ENCODE measurements around the gene MYO7B. TPM values are rescaled to one million over a fixed set of nuclear protein-coding genes. Genes with fewer than 3 reads are reported as not detected.

Gene MYO7B
- polyA plus RNA-seq, 4 donors = 85.6 to 617 (median 462) TPM

DNA sequence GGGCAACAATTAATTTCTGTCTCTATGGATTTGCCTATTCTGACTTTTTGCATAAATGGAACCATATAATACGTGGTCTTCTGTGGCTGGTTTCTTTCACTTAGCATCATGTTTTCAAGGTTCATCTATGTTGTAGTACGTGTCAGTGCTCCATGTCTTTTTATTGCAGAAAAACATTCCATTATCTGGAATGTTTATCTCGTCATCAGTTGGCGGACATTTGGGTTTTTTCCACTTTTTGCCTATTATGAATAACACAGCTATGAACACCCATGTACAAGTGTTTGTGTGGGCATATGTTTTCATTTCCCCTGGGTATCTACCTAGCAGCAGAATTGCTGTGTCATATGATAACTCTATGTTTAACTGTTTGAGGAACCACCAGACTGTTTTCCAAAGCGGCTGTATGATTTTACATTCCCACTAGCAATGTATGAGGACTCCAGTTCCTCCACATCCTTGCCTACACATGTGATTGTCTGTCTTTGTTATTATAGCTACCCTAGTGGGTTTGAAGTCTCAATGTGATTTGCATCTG is 49.9 kb downstream of the MYO7B start:
- no peaks in the 10 kb centered on the region for H3K27me3 ChIP-seq (ENCODE audit: control insufficient read depth in 3 of 3, insufficient read depth in 3 of 3, low read length in 3 of 3)
- H3K9me3 ChIP-seq (ENCODE audit: control insufficient read depth in 2 of 2, insufficient read depth in 1 of 2, low read depth in 1 of 2, low read length in 1 of 2) = no peaks in the 10 kb centered on the region
- DNase-seq (no peak), FAIRE-seq (no peak)
- no peaks in the 10 kb centered on the region for H3K4me1 ChIP-seq (ENCODE audit: control insufficient read depth in 3 of 3, insufficient read depth in 2 of 3, low read depth in 1 of 3, low read length in 2 of 3)
- 85 to 92% (median 88%) methylated on average over 5 of the region's 5 CpGs for WGBS, 3 donors
- H3K4me3 ChIP-seq (ENCODE audit: low read depth in 1 of 3, low read length in 3 of 3) = no peak overlapping the region
- H3K36me3 ChIP-seq (ENCODE audit: control insufficient read depth in 3 of 3, insufficient read depth in 2 of 3, low read depth in 1 of 3, low read length in 3 of 3) = peaks cover 3 to 76% (median 20%) of the 10 kb centered on the region in 3 donors
- H3K27ac ChIP-seq (ENCODE audit: low read depth in 1 of 3, low read length in 2 of 3) = no peak overlapping the region

DNA sequence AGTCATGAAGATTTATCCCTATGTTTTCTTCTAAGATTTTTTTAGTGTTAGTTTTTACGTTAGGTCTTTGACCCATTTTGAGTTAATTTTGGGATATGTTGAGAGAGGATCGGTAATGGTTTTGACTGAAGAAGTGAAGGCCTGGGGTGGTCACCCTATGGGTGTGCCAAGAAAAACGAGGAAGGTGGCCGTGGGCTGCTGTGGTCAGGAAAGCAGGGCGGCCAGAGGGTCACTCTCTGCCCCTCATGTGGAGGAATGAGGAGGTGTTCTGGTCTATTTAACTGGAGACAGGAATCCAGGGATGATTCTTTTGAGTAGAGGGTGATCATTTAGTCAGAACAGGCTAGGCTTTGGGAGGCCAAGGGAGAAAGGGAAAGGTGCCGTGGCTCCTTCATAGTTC is 50.7 kb downstream of the MYO7B start:
- H3K27ac ChIP-seq (ENCODE audit: low read depth in 1 of 3, low read length in 2 of 3) = no peak overlapping the region
- no peaks in the 10 kb centered on the region for H3K4me1 ChIP-seq (ENCODE audit: control insufficient read depth in 3 of 3, insufficient read depth in 2 of 3, low read depth in 1 of 3, low read length in 2 of 3)
- no peaks in the 10 kb centered on the region for H3K27me3 ChIP-seq (ENCODE audit: control insufficient read depth in 3 of 3, insufficient read depth in 3 of 3, low read length in 3 of 3)
- 82 to 95% (median 90%) methylated on average over 6 of the region's 6 CpGs for WGBS, 3 donors
- H3K36me3 ChIP-seq (ENCODE audit: control insufficient read depth in 3 of 3, insufficient read depth in 2 of 3, low read depth in 1 of 3, low read length in 3 of 3) = peaks cover 0 to 76% (median 16%) of the 10 kb centered on the region in 3 donors
- H3K9me3 ChIP-seq (ENCODE audit: control insufficient read depth in 2 of 2, insufficient read depth in 1 of 2, low read depth in 1 of 2, low read length in 1 of 2) = no peaks in the 10 kb centered on the region
- no peak overlapping the region for H3K4me3 ChIP-seq (ENCODE audit: low read depth in 1 of 3, low read length in 3 of 3)
- FAIRE-seq (no peak), DNase-seq (no peak)

DNA sequence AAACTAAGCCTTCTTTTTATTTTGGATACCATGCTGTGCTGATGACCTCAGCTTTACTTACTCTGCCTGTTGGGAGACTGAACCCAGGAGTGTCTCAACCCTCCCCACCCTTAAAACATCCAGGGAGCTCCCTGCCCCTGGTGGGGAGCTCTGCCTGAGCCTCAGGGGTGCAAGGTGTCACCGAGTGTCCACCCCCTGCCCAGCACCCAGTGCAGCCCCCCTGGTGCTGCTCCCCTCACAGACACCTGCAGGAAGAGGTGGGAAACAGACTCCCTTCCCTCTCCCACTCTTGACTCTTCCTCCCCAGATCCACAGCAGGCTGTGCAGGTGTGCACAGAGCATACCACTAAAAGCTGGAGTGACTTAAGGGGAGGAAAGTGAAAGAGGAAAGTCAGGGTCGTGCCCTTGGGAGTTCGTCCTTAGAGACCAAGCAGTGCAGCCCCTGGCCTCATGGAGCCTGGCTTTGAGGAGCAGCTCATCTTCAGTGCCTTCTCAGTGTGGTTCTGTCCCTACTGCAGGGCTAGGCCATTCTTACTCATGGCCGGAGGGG is 51.3 kb downstream of the MYO7B start:
- no peaks in the 10 kb centered on the region for H3K27me3 ChIP-seq (ENCODE audit: control insufficient read depth in 3 of 3, insufficient read depth in 3 of 3, low read length in 3 of 3)
- H3K36me3 ChIP-seq (ENCODE audit: control insufficient read depth in 3 of 3, insufficient read depth in 2 of 3, low read depth in 1 of 3, low read length in 3 of 3) = peaks cover 0 to 76% (median 21%) of the 10 kb centered on the region in 3 donors
- no peak overlapping the region for H3K4me3 ChIP-seq (ENCODE audit: low read depth in 1 of 3, low read length in 3 of 3)
- H3K9me3 ChIP-seq (ENCODE audit: control insufficient read depth in 2 of 2, insufficient read depth in 1 of 2, low read depth in 1 of 2, low read length in 1 of 2) = no peaks in the 10 kb centered on the region
- no peak overlapping the region for H3K27ac ChIP-seq (ENCODE audit: low read depth in 1 of 3, low read length in 2 of 3)
- H3K4me1 ChIP-seq (ENCODE audit: control insufficient read depth in 3 of 3, insufficient read depth in 2 of 3, low read depth in 1 of 3, low read length in 2 of 3) = no peaks in the 10 kb centered on the region
- FAIRE-seq (no peak), DNase-seq (no peak)
- WGBS, 3 donors = 77 to 92% (median 82%) methylated on average over 4 of the region's 4 CpGs

GRCh38 chr2:127588241-127588640 is 52.8 kb downstream of the MYO7B start:
- 93 to 98% (median 95%) methylated on average over 5 of the region's 5 CpGs for WGBS, 3 donors
- H3K9me3 ChIP-seq (ENCODE audit: control insufficient read depth in 2 of 2, insufficient read depth in 1 of 2, low read depth in 1 of 2, low read length in 1 of 2) = no peaks in the 10 kb centered on the region
- H3K27ac ChIP-seq (ENCODE audit: low read depth in 1 of 3, low read length in 2 of 3) = no peak overlapping the region
- DNase-seq (no peak), FAIRE-seq (no peak)
- peaks cover 0 to 74% (median 26%) of the 10 kb centered on the region in 3 donors for H3K36me3 ChIP-seq (ENCODE audit: control insufficient read depth in 3 of 3, insufficient read depth in 2 of 3, low read depth in 1 of 3, low read length in 3 of 3)
- H3K4me3 ChIP-seq (ENCODE audit: low read depth in 1 of 3, low read length in 3 of 3) = no peak overlapping the region
- H3K27me3 ChIP-seq (ENCODE audit: control insufficient read depth in 3 of 3, insufficient read depth in 3 of 3, low read length in 3 of 3) = no peaks in the 10 kb centered on the region
- H3K4me1 ChIP-seq (ENCODE audit: control insufficient read depth in 3 of 3, insufficient read depth in 2 of 3, low read depth in 1 of 3, low read length in 2 of 3) = no peaks in the 10 kb centered on the region

GRCh38 chr2:127589358-127589757 is 53.9 kb downstream of the MYO7B start:
- peaks cover 0 to 74% (median 30%) of the 10 kb centered on the region in 3 donors for H3K36me3 ChIP-seq (ENCODE audit: control insufficient read depth in 3 of 3, insufficient read depth in 2 of 3, low read depth in 1 of 3, low read length in 3 of 3)
- no peaks in the 10 kb centered on the region for H3K4me1 ChIP-seq (ENCODE audit: control insufficient read depth in 3 of 3, insufficient read depth in 2 of 3, low read depth in 1 of 3, low read length in 2 of 3)
- H3K27me3 ChIP-seq (ENCODE audit: control insufficient read depth in 3 of 3, insufficient read depth in 3 of 3, low read length in 3 of 3) = no peaks in the 10 kb centered on the region
- H3K4me3 ChIP-seq (ENCODE audit: low read depth in 1 of 3, low read length in 3 of 3) = no peak overlapping the region
- no peak overlapping the region for H3K27ac ChIP-seq (ENCODE audit: low read depth in 1 of 3, low read length in 2 of 3)
- H3K9me3 ChIP-seq (ENCODE audit: control insufficient read depth in 2 of 2, insufficient read depth in 1 of 2, low read depth in 1 of 2, low read length in 1 of 2) = no peaks in the 10 kb centered on the region
- FAIRE-seq (no peak), DNase-seq (no peak)
- WGBS, 3 donors = 92 to 100% (median 95%) methylated on average over 2 to 3 of the region's 3 CpGs

DNA sequence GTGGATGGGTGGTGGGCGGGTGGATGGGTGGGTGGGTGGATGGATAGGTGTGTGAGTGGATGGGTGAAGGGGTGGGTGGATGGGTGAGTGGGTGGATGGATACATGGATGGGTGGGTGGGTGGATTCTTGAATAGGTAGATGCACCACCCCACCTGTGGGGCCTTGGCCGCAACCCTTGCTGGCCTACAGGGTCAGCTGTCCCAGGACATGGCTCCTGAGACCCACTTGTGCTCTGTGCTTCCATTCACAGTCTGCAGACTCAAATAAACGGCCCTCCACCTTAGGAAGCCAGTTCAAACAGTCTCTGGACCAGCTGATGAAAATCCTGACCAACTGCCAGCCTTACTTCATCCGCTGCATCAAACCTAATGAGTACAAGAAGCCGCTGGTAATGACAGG is 54.4 kb downstream of the MYO7B start:
- Histone ChIP-seq H3K36me3 (ENCODE audit: control insufficient read depth in 3 of 3, insufficient read depth in 2 of 3, low read depth in 1 of 3, low read length in 3 of 3) (peaks cover 0 to 70% (median 30%) of the 10 kb centered on the region in 3 donors), H3K27me3 (ENCODE audit: control insufficient read depth in 3 of 3, insufficient read depth in 3 of 3, low read length in 3 of 3) (no peaks in the 10 kb centered on the region), H3K27ac (ENCODE audit: low read depth in 1 of 3, low read length in 2 of 3) (no peak overlapping the region), H3K4me3 (ENCODE audit: low read depth in 1 of 3, low read length in 3 of 3) (no peak overlapping the region), H3K9me3 (ENCODE audit: control insufficient read depth in 2 of 2, insufficient read depth in 1 of 2, low read depth in 1 of 2, low read length in 1 of 2) (no peaks in the 10 kb centered on the region), H3K4me1 (ENCODE audit: control insufficient read depth in 3 of 3, insufficient read depth in 2 of 3, low read depth in 1 of 3, low read length in 2 of 3) (no peaks in the 10 kb centered on the region)
- 87 to 89% (median 89%) methylated on average over 5 of the region's 5 CpGs for WGBS, 3 donors
- DNase-seq (no peak), FAIRE-seq (no peak)

- WGBS, 3 donors = 88 to 95% (median 92%) methylated on average over 8 of the region's 8 CpGs
- Histone ChIP-seq H3K27ac (ENCODE audit: low read depth in 1 of 3, low read length in 2 of 3) (no peak overlapping the region), H3K4me3 (ENCODE audit: low read depth in 1 of 3, low read length in 3 of 3) (no peak overlapping the region), H3K36me3 (ENCODE audit: control insufficient read depth in 3 of 3, insufficient read depth in 2 of 3, low read depth in 1 of 3, low read length in 3 of 3) (peaks cover 0 to 70% (median 30%) of the 10 kb centered on the region in 3 donors), H3K4me1 (ENCODE audit: control insufficient read depth in 3 of 3, insufficient read depth in 2 of 3, low read depth in 1 of 3, low read length in 2 of 3) (no peaks in the 10 kb centered on the region), H3K27me3 (ENCODE audit: control insufficient read depth in 3 of 3, insufficient read depth in 3 of 3, low read length in 3 of 3) (no peaks in the 10 kb centered on the region), H3K9me3 (ENCODE audit: control insufficient read depth in 2 of 2, insufficient read depth in 1 of 2, low read depth in 1 of 2, low read length in 1 of 2) (no peaks in the 10 kb centered on the region)
- FAIRE-seq = no peak
- DNase-seq = no peak
These were observed 55.1 kb downstream of the MYO7B start for GRCh38 chr2:127590386-127591190.

- no peaks in the 10 kb centered on the region for H3K27me3 ChIP-seq (ENCODE audit: control insufficient read depth in 3 of 3, insufficient read depth in 3 of 3, low read length in 3 of 3)
- no peak for FAIRE-seq
- H3K36me3 ChIP-seq (ENCODE audit: control insufficient read depth in 3 of 3, insufficient read depth in 2 of 3, low read depth in 1 of 3, low read length in 3 of 3) = peaks cover 0 to 69% (median 26%) of the 10 kb centered on the region in 3 donors
- DNase-seq = peak in 1 of 2 donors; percentile 50
- WGBS, 3 donors = 54 to 77% (median 71%) methylated on average over 10 of the region's 10 CpGs
- H3K4me1 ChIP-seq (ENCODE audit: control insufficient read depth in 3 of 3, insufficient read depth in 2 of 3, low read depth in 1 of 3, low read length in 2 of 3) = no peaks in the 10 kb centered on the region
- H3K9me3 ChIP-seq (ENCODE audit: control insufficient read depth in 2 of 2, insufficient read depth in 1 of 2, low read depth in 1 of 2, low read length in 1 of 2) = no peaks in the 10 kb centered on the region
- H3K27ac ChIP-seq (ENCODE audit: low read depth in 1 of 3, low read length in 2 of 3) = no peak overlapping the region
- no peak overlapping the region for H3K4me3 ChIP-seq (ENCODE audit: low read depth in 1 of 3, low read length in 3 of 3)
These were observed 55.9 kb downstream of the MYO7B start for GRCh38 chr2:127591221-127591923.

Measured in small intestine (tissue), 7 donors.